ENCODE data around the gene SIM2. TPM values are rescaled to one million over a fixed set of nuclear protein-coding genes. Genes with fewer than 3 reads are reported as not detected.
A peak's percentile ranks its signal among the peaks of the same experiment; 100 is the strongest.

The SIM2 gene
- total and polyA plus RNA-seq, 9 donors, result 0.01 to 0.23 (median 0.11) TPM; not detected in 4

DNA sequence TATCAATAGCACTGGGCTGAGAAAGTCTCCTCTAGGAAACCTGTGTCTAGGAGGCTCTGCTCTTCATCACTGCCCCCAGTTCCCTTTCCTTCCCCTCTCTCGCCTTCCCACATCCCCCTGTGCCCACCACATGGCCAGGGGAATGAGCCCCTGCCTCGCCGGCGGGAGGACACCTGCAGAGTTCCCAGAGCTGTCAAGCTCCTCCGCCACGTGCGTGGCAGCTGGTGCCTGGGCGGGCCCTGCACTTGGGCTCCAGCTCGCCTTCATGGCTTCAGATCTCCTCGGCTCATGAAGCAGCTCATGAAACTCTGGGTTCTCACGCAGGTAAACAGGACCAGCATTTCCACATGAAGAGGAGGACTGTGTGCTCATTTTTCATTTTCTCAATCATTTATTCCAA lies 62.8 kb downstream of the SIM2 start:
- no peak for DNase-seq
- WGBS, 3 donors, result 95 to 98% (median 95%) methylated on average over 11 of the region's 11 CpGs
- intact Hi-C loops (cut with DNase I), result no loop called here

GRCh38 chr21:36762642-36763041 lies 63.7 kb downstream of the SIM2 start:
- DNase-seq, result peak in 4 of 5 donors; percentile 35 to 74 (median 40)
- Histone ChIP-seq H3K27me3 (no peaks in the 10 kb centered on the region), H3K36me3 (no peaks in the 10 kb centered on the region), H3K9me3 (no peaks in the 10 kb centered on the region), H3K4me1 (ENCODE audit: insufficient read depth) (no peaks in the 10 kb centered on the region), H3K4me3 (no peak overlapping the region), H3K27ac (no peak overlapping the region)
- no peak for TF ChIP-seq CTCF (IDR thresholded peaks at IDR 0.05)
- TF ChIP-seq EP300 (IDR thresholded peaks at IDR 0.05), result no peak
- no peak for TF ChIP-seq POLR2A (IDR thresholded peaks at IDR 0.05)
- 20 to 56% (median 35%) methylated on average over 9 of the region's 9 CpGs for WGBS, 3 donors
- intact Hi-C loops (cut with DNase I), result no loop called here

More for the DNA sequence above, 62.8 kb downstream of the SIM2 start:
- no peaks in the 10 kb centered on the region for H3K9me3 ChIP-seq
- H3K36me3 ChIP-seq, result no peaks in the 10 kb centered on the region
- H3K27ac ChIP-seq, result no peak overlapping the region
- no peak for TF ChIP-seq POLR2A (IDR thresholded peaks at IDR 0.05)
- no peaks in the 10 kb centered on the region for H3K4me1 ChIP-seq (ENCODE audit: insufficient read depth)
- H3K4me3 ChIP-seq, result no peak overlapping the region
- H3K27me3 ChIP-seq, result no peaks in the 10 kb centered on the region

DNA sequence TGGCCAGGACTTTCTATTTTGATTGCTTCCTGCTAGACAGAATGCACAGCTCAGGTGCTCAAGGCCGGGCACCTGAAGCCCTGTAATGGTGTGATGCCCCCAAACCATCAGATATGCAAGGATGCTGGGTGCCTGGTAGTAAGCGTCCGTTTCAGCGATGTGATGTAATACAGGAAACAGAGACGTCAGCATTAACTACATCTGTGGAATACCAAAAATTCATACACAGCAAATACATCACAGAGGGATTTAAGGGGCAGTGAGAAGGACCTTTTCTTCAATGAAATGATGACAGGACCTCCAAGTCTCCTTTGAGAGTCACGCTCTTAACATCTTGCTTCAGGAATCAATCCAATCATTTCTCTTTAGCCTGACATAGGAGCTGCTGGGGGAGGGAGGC lies 64.4 kb downstream of the SIM2 start:
- no peak for DNase-seq
- H3K4me1 ChIP-seq (ENCODE audit: insufficient read depth), result no peaks in the 10 kb centered on the region

DNA sequence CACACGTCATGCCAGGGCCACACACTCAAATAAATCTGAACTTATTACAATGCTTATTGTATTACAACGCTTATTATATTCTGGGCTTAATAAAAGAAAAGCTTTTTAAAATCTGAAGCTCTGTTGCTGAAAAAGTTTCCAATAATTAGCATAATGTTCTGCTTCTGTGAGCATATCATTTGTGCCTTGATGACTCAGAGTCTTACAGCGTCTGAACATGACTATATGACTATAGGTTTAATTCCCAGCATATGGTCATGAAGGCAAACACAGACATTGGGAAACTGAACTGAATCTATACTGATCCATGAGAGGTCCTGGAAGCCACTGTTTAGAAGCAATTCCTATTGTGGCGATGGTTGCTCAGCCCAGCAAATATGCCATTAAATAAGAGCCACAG lies 66.3 kb downstream of the SIM2 start:
- 96 to 98% (median 97%) methylated on average over 4 of the region's 4 CpGs for WGBS, 3 donors
- Histone ChIP-seq H3K4me1 (ENCODE audit: insufficient read depth) (peaks cover 6% of the 10 kb centered on the region), H3K27me3 (no peaks in the 10 kb centered on the region), H3K9me3 (no peaks in the 10 kb centered on the region), H3K27ac (no peak overlapping the region), H3K4me3 (no peak overlapping the region), H3K36me3 (no peaks in the 10 kb centered on the region)
- intact Hi-C loops (cut with DNase I), result no loop called here
- TF ChIP-seq POLR2A (IDR thresholded peaks at IDR 0.05) (no peak), CTCF (IDR thresholded peaks at IDR 0.05) (no peak), EP300 (IDR thresholded peaks at IDR 0.05) (no peak)
- DNase-seq, result no peak

More for the DNA sequence above, 64.4 kb downstream of the SIM2 start:
- no peaks in the 10 kb centered on the region for H3K9me3 ChIP-seq
- H3K27ac ChIP-seq, result no peak overlapping the region
- no peak for TF ChIP-seq POLR2A (IDR thresholded peaks at IDR 0.05)
- TF ChIP-seq CTCF (IDR thresholded peaks at IDR 0.05), result no peak
- TF ChIP-seq EP300 (IDR thresholded peaks at IDR 0.05), result no peak
- H3K36me3 ChIP-seq, result no peaks in the 10 kb centered on the region
- WGBS, 3 donors, result 91 to 96% (median 96%) methylated on average over 6 of the region's 6 CpGs
- intact Hi-C loops (cut with DNase I), result no loop called here
- H3K27me3 ChIP-seq, result no peaks in the 10 kb centered on the region
- no peak overlapping the region for H3K4me3 ChIP-seq

GRCh38 chr21:36766511-36766910 lies 67.6 kb downstream of the SIM2 start:
- intact Hi-C loops (cut with DNase I), result no loop called here
- no peaks in the 10 kb centered on the region for H3K9me3 ChIP-seq
- DNase-seq, result no peak
- H3K27me3 ChIP-seq, result no peaks in the 10 kb centered on the region
- TF ChIP-seq EP300 (IDR thresholded peaks at IDR 0.05) (no peak), POLR2A (IDR thresholded peaks at IDR 0.05) (no peak), CTCF (IDR thresholded peaks at IDR 0.05) (no peak)
- no peak overlapping the region for H3K27ac ChIP-seq
- no peak overlapping the region for H3K4me3 ChIP-seq
- peaks cover 6% of the 10 kb centered on the region for H3K4me1 ChIP-seq (ENCODE audit: insufficient read depth)
- 92 to 96% (median 93%) methylated on average over 6 of the region's 6 CpGs for WGBS, 3 donors
- no peaks in the 10 kb centered on the region for H3K36me3 ChIP-seq
